ENCODE measurements around the gene KRTAP10-11.
"Not testable (repeated sequence)": the region's sequence is repeated elsewhere in the genome, so short reads cannot be mapped to it uniquely, and the experiment has no call there.

GRCh38 chr21:44661567-44661966, 15.4 kb downstream of the KRTAP10-11 start:
- TF ChIP-seq POLR2A (IDR thresholded peaks at IDR 0.05; ENCODE audit: low read depth, low read length); TAF1 (IDR thresholded peaks at IDR 0.05; ENCODE audit: borderline replicate concordance, low read depth, low read length): not testable (repeated sequence)

Data from GM12892 (cell line).